ENCODE data around the gene PCBP4.

PCBP4 gene

GRCh38 chr3:51970606-51971300, 3.5 kb upstream of the PCBP4 start:
- no peak for DNase-seq (ENCODE audit: low read depth)

GRCh38 chr3:51969841-51970240, 2.6 kb upstream of the PCBP4 start:
- DNase-seq (ENCODE audit: low read depth): no peak

GRCh38 chr3:51968883-51969678, 1.8 kb upstream of the PCBP4 start:
- no peak for DNase-seq (ENCODE audit: low read depth)

- DNase-seq (ENCODE audit: low read depth): no peak
Measured at GRCh38 chr3:51968170-51968775, 1.0 kb upstream of the PCBP4 start.

- no peak for DNase-seq (ENCODE audit: low read depth)
Measured at GRCh38 chr3:51966922-51967383, 301 bp downstream of the PCBP4 start.

GRCh38 chr3:51966486-51966885, 768 bp downstream of the PCBP4 start:
- DNase-seq (ENCODE audit: low read depth): no peak

- DNase-seq (ENCODE audit: low read depth): no peak
Measured at GRCh38 chr3:51966016-51966415, 1.2 kb downstream of the PCBP4 start.

GRCh38 chr3:51964521-51964920, 2.7 kb downstream of the PCBP4 start:
- no peak for DNase-seq (ENCODE audit: low read depth)

GRCh38 chr3:51963951-51964451, 3.3 kb downstream of the PCBP4 start:
- DNase-seq (ENCODE audit: low read depth): no peak

- no peak for DNase-seq (ENCODE audit: low read depth)
Measured at GRCh38 chr3:51962854-51963530, 4.3 kb downstream of the PCBP4 start.

GRCh38 chr3:51961602-51962569, 5.4 kb downstream of the PCBP4 start:
- DNase-seq (ENCODE audit: low read depth): no peak

GRCh38 chr3:51961011-51961410, 6.2 kb downstream of the PCBP4 start:
- no peak for DNase-seq (ENCODE audit: low read depth)

- DNase-seq (ENCODE audit: low read depth): no peak
Measured at GRCh38 chr3:51960386-51960785, 6.9 kb downstream of the PCBP4 start.

GRCh38 chr3:51959651-51960050, 7.6 kb downstream of the PCBP4 start:
- DNase-seq (ENCODE audit: low read depth): no peak

GRCh38 chr3:51958603-51959521, 8.4 kb downstream of the PCBP4 start:
- no peak for DNase-seq (ENCODE audit: low read depth)

- DNase-seq (ENCODE audit: low read depth): no peak
Measured at GRCh38 chr3:51957520-51958205, 9.6 kb downstream of the PCBP4 start.

- DNase-seq (ENCODE audit: low read depth): peak; percentile 16
Measured at GRCh38 chr3:51955893-51956770, 11.1 kb downstream of the PCBP4 start.

- no peak for DNase-seq (ENCODE audit: low read depth)
Measured at GRCh38 chr3:51955175-51955892, 11.9 kb downstream of the PCBP4 start, which contains the start of gene GPR62. Gene GPR62, plus strand, starts transcription at chr3:51955381. Its CDS starts 272 bp downstream, at chr3:51955653.

All from fibroblast of the conjunctiva (primary cell).